ENCODE data around the gene DNHD1.

- no peak for TF ChIP-seq POLR2A (IDR thresholded peaks at IDR 0.05; ENCODE audit: low read depth, low read length)
- TF ChIP-seq TAF1 (IDR thresholded peaks at IDR 0.05; ENCODE audit: borderline replicate concordance, low read depth, low read length): no peak
- TF ChIP-seq POLR2AphosphoS5 (IDR thresholded peaks at IDR 0.05; ENCODE audit: low read depth, low read length): no peak
Measured at GRCh38 chr11:6601041-6601461, 104.0 kb downstream of the DNHD1 start.

Measured in GM12892 (cell line).